Fibroblast of mammary gland (primary cell): Measurements from ENCODE around the gene PLCB3.

Experiments used
- DNase-seq: peaks from one replicate; pipeline ENCODE4 v3.0.0-alpha.2; 2010; ENCODE audit warnings: low read depth
- H3K4me3 ChIP-seq: 2 replicates; pipeline ENCODE4 v1.5.1; 2011; ENCODE audit warnings: low read depth, mild to moderate bottlenecking, low read length, moderate library complexity; ENCODE audit not compliant: control insufficient read depth
- TF ChIP-seq, protein P1 (sequence below): conservative IDR thresholded peaks from 2 replicates; pipeline ENCODE4 v1.5.1; 2011; ENCODE audit warnings: low read depth, low read length, inconsistent platforms; ENCODE audit not compliant: control insufficient read depth, insufficient read depth

The PLCB3 gene

GRCh38 chr11:64268893-64269539, 17.7 kb downstream of the PLCB3 start:
- DNase-seq: peak; percentile 47
- TF ChIP-seq, protein P1, sequence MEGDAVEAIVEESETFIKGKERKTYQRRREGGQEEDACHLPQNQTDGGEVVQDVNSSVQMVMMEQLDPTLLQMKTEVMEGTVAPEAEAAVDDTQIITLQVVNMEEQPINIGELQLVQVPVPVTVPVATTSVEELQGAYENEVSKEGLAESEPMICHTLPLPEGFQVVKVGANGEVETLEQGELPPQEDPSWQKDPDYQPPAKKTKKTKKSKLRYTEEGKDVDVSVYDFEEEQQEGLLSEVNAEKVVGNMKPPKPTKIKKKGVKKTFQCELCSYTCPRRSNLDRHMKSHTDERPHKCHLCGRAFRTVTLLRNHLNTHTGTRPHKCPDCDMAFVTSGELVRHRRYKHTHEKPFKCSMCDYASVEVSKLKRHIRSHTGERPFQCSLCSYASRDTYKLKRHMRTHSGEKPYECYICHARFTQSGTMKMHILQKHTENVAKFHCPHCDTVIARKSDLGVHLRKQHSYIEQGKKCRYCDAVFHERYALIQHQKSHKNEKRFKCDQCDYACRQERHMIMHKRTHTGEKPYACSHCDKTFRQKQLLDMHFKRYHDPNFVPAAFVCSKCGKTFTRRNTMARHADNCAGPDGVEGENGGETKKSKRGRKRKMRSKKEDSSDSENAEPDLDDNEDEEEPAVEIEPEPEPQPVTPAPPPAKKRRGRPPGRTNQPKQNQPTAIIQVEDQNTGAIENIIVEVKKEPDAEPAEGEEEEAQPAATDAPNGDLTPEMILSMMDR: no peak
- H3K4me3 ChIP-seq: peak overlapping the region; percentile 57

DNA sequence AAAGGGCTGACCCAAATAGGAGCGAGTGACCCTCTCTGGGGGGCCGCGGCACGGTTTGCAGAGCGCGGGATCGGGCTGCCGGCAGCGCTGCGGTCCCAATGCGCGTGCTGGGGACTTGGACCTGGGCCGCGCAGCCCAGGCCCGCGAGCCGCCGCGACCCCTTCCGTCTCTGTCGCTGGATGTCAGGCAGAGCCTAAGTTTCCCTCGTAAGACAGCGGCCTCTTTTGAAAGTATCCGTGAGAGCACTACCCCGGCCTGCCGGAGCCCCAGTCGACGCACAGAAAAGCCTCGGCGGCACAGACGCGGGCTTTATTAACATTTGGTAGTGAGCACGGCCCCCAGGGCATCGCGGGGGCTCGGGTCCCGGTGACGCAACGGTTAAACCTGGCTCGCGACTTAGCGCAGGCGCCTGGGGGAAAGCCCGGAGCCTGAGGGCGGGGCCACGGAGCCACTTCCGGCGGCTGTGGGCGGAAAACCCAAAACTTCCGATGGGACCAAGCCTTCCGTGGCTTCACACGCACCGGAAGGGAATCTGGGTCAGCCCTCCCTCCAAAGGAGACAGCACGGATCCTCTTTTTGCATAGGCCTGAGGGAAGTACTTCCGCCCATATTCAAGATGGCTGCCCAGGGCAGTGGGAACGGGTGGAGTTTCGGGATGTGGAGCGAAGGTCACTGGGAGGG, 18.4 kb downstream of the PLCB3 start:
- peak overlapping the region; percentile 76 for H3K4me3 ChIP-seq
- TF ChIP-seq, protein P1: no peak
- peak; percentile 100 for DNase-seq

- H3K4me3 ChIP-seq: no peak overlapping the region
- TF ChIP-seq, protein P1: no peak
- DNase-seq: no peak
Measured at GRCh38 chr11:64275031-64275800, 23.9 kb downstream of the PLCB3 start.

DNA sequence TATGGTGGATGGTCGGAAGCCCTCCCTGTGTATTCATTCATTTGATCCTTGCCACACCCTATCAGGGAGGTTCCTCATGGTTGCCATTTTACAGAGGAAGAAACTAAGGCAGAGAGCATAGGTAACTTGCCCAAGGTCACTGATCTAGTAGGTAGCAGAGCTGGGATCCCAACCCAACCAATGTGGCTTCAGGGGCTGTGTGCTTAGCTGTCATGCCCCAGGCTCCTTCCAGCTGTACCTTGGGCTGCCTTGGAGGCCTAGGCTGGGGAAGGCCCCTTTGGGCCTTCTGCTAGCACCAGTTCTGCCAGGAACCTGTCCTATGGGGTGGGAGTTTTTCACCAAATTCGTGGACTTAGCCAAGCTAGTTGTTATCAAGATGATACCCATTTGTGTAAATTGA, 24.5 kb downstream of the PLCB3 start:
- TF ChIP-seq, protein P1: no peak
- no peak overlapping the region for H3K4me3 ChIP-seq
- DNase-seq: no peak

DNA sequence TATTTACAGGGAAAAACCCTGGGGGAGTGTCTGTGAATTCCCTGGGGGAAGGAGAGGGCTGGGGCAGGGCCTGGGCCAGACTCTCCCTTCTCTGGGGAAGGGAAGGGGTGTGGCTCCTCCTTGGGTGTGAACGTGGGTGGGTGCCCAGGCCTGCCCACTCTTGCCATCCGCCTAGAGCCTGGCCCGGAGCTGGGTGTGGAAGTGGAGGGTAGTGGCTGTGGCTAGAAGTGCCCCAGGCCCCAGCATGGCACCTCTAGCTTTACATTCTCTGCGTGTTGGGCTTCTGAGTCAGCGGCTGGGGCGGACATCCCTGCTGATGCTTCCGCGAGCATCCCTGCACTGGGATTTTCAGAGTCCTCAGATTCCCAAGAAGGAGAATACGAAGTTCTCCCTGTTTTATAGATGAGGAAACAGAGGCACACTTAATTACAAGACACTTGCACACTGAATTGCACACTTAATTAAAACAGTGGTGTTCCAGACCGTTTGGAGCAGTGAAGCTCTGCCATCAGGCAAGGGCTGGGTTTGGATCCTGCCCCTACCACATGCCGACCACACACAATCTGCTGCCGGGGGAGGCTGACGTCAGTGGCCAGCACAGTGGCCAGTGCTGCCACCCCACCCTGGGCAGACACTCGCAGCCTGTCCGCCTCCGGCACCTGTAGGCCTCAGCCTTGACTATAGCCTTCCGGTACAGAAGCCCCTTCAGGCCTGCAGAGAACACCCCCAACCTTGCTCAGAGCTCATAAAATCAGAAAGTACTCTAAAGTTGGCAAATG, 25.5 kb downstream of the PLCB3 start:
- TF ChIP-seq, protein P1: no peak
- no peak for DNase-seq
- no peak overlapping the region for H3K4me3 ChIP-seq

DNA sequence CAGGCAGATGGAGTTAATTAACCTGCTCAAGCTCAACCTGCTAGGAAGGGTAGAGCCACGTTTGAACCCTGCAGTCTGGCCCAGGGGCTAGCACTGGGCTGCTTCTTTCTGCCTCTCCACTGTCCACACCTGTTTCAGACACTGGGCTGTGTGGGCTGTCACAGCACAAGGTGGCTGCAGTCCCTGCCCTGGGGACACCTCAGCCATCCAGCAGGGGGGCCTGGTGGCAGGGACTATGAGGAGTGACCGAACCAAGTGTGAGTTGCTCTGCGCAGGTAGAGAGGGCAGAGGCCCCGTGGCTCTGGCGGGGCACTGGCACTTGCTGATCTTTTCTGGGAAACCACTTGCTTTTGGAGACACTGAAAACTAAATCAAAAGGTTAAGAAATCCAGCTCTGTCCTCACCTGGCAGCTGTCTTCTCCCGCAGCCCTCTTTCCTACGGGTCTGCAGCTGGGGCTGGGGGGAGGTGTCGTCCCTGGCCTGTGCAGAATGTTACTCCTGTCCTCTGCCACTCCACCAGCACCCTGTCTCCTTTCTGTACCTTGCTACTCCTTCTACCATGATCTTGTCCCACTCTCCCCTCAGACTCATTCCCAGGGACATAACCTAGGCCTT, 27.4 kb downstream of the PLCB3 start:
- TF ChIP-seq, protein P1: no peak
- H3K4me3 ChIP-seq: no peak overlapping the region
- DNase-seq: no peak
